Transverse colon (tissue), 4 donors: ENCODE data around the gene MYADML2.

Source experiments
- CTCF ChIP-seq, 5 experiments: fragments of 200-600 bp in 3 of 5; fragments of 450-650 bp in 2 of 5; sonication (generic) in 3 of 5; IDR thresholded peaks; 1 replicate in 2 of 5; 2 replicates in 3 of 5; pipeline ENCODE4 v1.5.1; 2016 to 2017; ENCODE audit warnings: antibody characterized with exemption in 5 of 5, inconsistent platforms in 3 of 5, mild to moderate bottlenecking in 2 of 5, moderate library complexity in 1 of 5
- EP300 ChIP-seq: sonication (generic); formaldehyde crosslinking; IDR thresholded peaks from one replicate; pipeline ENCODE4 v1.6.1; 2017; ENCODE audit warnings: antibody characterized with exemption, low read depth
- POLR2A ChIP-seq: fragments of 450-650 bp; IDR thresholded peaks from one replicate; pipeline ENCODE4 v1.6.1; 2016; ENCODE audit warnings: antibody characterized with exemption, mild to moderate bottlenecking, moderate library complexity
- POLR2AphosphoS5 ChIP-seq, 3 donors: sonication (generic); formaldehyde crosslinking; IDR thresholded peaks; one replicate each; pipeline ENCODE4 v1.6.1; 2016; ENCODE audit warnings: antibody characterized with exemption in 3 of 3

GRCh38 chr17:81924557-81925532, 22.2 kb downstream of the MYADML2 start:
- TF ChIP-seq CTCF (IDR thresholded peaks at IDR 0.05) (no peak), POLR2A (no peak), POLR2AphosphoS5 (IDR thresholded peaks at IDR 0.05) (no peak), EP300 (no peak)
